HG03280 (cell line): Measurements from ENCODE around the gene EFCAB6.

ENCODE experiments used
- ATAC-seq: cut with Tn5 transposase; IDR thresholded peaks from one replicate; pipeline ENCODE4 v1.9.1; 2021; ENCODE audit warnings: mild to moderate bottlenecking, moderate library complexity; ENCODE audit not compliant: unreplicated experiment

Gene EFCAB6

GRCh38 chr22:43511276-43511910 lies 300.7 kb downstream of the EFCAB6 start:
- no peak for ATAC-seq

- no peak for ATAC-seq
These were observed 301.6 kb downstream of the EFCAB6 start for GRCh38 chr22:43510281-43511070.

- ATAC-seq: no peak
These were observed 302.8 kb downstream of the EFCAB6 start for GRCh38 chr22:43509337-43509736.

- no peak for ATAC-seq
These were observed 303.6 kb downstream of the EFCAB6 start for GRCh38 chr22:43508489-43508888.

- ATAC-seq: no peak
These were observed 304.9 kb downstream of the EFCAB6 start for GRCh38 chr22:43507235-43507634.

GRCh38 chr22:43506487-43506886 lies 305.6 kb downstream of the EFCAB6 start:
- ATAC-seq: no peak

- ATAC-seq: no peak
These were observed 306.2 kb downstream of the EFCAB6 start for GRCh38 chr22:43505896-43506295.

- no peak for ATAC-seq
These were observed 306.7 kb downstream of the EFCAB6 start for GRCh38 chr22:43505423-43505822.

GRCh38 chr22:43504666-43505261 lies 307.3 kb downstream of the EFCAB6 start:
- no peak for ATAC-seq

GRCh38 chr22:43504068-43504467 lies 308.0 kb downstream of the EFCAB6 start:
- ATAC-seq: no peak

- no peak for ATAC-seq
These were observed 309.7 kb downstream of the EFCAB6 start for GRCh38 chr22:43502306-43502874.

- ATAC-seq: no peak
These were observed 310.2 kb downstream of the EFCAB6 start for GRCh38 chr22:43501878-43502277.

GRCh38 chr22:43500792-43501785 lies 311.0 kb downstream of the EFCAB6 start:
- no peak for ATAC-seq

GRCh38 chr22:43498856-43499253 lies 313.2 kb downstream of the EFCAB6 start:
- ATAC-seq: no peak

GRCh38 chr22:43497956-43498855 lies 313.9 kb downstream of the EFCAB6 start:
- ATAC-seq: no peak

- ATAC-seq: no peak
These were observed 318.8 kb downstream of the EFCAB6 start for GRCh38 chr22:43493297-43493696.

- no peak for ATAC-seq
These were observed 320.4 kb downstream of the EFCAB6 start for GRCh38 chr22:43491737-43492136.

- no peak for ATAC-seq
These were observed 320.9 kb downstream of the EFCAB6 start for GRCh38 chr22:43491177-43491576.

- no peak for ATAC-seq
These were observed 321.8 kb downstream of the EFCAB6 start for GRCh38 chr22:43490311-43490710.

- no peak for ATAC-seq
These were observed 323.2 kb downstream of the EFCAB6 start for GRCh38 chr22:43488937-43489336.
